Cardiac muscle cell (in vitro differentiated cells and primary cell): ENCODE data around the gene DKK3. TPM values are rescaled to one million over a fixed set of nuclear protein-coding genes. Genes with fewer than 3 reads are reported as not detected.

ENCODE experiments used
- DNase-seq, 2 donors: peaks; one replicate each; pipeline versions ENCODE4 v3.0.0 to v3.0.0-alpha.2; 2010 to 2017; ENCODE audit warnings: low read depth in 1 of 2, low spot score in 1 of 2
- H3K27ac ChIP-seq: fragments of 200-600 bp; sonication (generic); 2 replicates; pipeline ENCODE4 v1.5.1; 2016
- H3K27me3 ChIP-seq: fragments of 200-600 bp; sonication (generic); 2 replicates; pipeline ENCODE4 v1.6.0; 2016; ENCODE audit warnings: control low read depth
- H3K36me3 ChIP-seq: fragments of 200-600 bp; sonication (generic); 2 replicates; pipeline ENCODE4 v1.5.1; 2016; ENCODE audit warnings: control low read depth
- H3K4me1 ChIP-seq: fragments of 200-600 bp; sonication (generic); 2 replicates; pipeline ENCODE4 v1.8.1; 2017; ENCODE audit warnings: low read depth, mild to moderate bottlenecking, mixed run types
- H3K4me3 ChIP-seq: fragments of 200-600 bp; sonication (generic); 2 replicates; pipeline ENCODE4 v1.5.1; 2016; ENCODE audit warnings: mild to moderate bottlenecking
- H3K9me3 ChIP-seq: fragments of 200-600 bp; sonication (generic); 2 replicates; pipeline ENCODE4 v1.5.1; 2017; ENCODE audit warnings: low read depth, mild to moderate bottlenecking, control low read depth
- polyA plus RNA-seq: library from polyadenylated mRNA; unstranded; fragments of >200 nt; fragmentation: Nextera tagmentation; extraction: Ambion mirVana; gene quantifications from 2 replicates; pipeline ENCODE4 v1.2.1, GENCODE V29; 2016
- total RNA-seq: library from RNA; depleted of rRNA; stranded (reverse); fragments of >200 nt; gene quantifications from 2 replicates; pipeline ENCODE4 v1.2.3, GENCODE V29; 2016
- TF ChIP-seq, protein P1 (sequence below): IDR thresholded peaks from 2 replicates; pipeline ENCODE4 v1.5.1; 2012; ENCODE audit warnings: low read depth, mild to moderate bottlenecking, low read length

Gene DKK3
- total and polyA plus RNA-seq, 2 experiments from 2014 or later, result 180 to 238 TPM

DNA sequence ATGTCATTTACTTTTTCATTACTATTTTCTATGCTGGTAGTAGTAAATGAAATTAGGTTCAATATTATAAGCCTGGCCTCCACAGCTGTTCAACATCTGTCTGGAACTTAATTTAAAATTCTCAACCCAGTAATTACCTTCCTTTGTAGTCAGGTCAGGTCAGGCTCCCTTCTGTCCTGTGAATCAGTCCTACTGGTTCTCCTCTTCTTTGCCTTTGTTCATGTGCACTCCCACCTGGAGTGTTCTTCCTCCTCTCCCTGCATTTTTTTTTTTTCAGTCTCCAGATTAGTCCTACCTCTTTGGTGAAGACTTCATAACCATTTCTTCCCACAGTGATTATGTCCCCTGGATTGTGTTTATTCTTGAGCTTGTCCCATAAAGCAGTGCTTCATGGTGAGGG, 67.9 kb downstream of the DKK3 start:
- TF ChIP-seq, protein P1, sequence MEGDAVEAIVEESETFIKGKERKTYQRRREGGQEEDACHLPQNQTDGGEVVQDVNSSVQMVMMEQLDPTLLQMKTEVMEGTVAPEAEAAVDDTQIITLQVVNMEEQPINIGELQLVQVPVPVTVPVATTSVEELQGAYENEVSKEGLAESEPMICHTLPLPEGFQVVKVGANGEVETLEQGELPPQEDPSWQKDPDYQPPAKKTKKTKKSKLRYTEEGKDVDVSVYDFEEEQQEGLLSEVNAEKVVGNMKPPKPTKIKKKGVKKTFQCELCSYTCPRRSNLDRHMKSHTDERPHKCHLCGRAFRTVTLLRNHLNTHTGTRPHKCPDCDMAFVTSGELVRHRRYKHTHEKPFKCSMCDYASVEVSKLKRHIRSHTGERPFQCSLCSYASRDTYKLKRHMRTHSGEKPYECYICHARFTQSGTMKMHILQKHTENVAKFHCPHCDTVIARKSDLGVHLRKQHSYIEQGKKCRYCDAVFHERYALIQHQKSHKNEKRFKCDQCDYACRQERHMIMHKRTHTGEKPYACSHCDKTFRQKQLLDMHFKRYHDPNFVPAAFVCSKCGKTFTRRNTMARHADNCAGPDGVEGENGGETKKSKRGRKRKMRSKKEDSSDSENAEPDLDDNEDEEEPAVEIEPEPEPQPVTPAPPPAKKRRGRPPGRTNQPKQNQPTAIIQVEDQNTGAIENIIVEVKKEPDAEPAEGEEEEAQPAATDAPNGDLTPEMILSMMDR, result no peak
- DNase-seq, result no peak
- no peaks in the 10 kb centered on the region for H3K4me1 ChIP-seq
- peak overlapping the region; percentile 26 for H3K27ac ChIP-seq
- peaks cover 73% of the 10 kb centered on the region for H3K36me3 ChIP-seq
- H3K9me3 ChIP-seq, result no peaks in the 10 kb centered on the region
- H3K27me3 ChIP-seq, result no peaks in the 10 kb centered on the region
- H3K4me3 ChIP-seq, result no peak overlapping the region

DNA sequence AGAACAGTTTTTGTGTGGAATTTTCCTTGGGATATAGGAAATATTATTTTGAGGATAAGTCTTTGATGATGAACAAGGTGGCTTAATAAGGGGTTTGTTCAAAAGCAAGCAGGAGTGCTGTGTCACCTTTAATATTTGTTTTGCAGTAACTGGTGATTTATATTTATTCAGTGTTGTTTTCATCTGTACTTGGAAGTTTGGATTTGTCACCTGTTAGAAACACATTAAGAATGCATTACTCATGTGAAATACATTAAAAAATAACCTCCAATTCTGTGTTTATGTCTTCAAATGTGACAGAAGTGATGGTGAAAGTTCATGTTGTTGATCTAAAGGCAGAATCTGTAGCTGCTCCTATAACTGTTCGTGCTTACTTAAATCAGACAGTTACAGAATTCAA, 70.5 kb downstream of the DKK3 start:
- H3K9me3 ChIP-seq, result no peaks in the 10 kb centered on the region
- peaks cover 80% of the 10 kb centered on the region for H3K36me3 ChIP-seq
- TF ChIP-seq, protein P1, result no peak

DNA sequence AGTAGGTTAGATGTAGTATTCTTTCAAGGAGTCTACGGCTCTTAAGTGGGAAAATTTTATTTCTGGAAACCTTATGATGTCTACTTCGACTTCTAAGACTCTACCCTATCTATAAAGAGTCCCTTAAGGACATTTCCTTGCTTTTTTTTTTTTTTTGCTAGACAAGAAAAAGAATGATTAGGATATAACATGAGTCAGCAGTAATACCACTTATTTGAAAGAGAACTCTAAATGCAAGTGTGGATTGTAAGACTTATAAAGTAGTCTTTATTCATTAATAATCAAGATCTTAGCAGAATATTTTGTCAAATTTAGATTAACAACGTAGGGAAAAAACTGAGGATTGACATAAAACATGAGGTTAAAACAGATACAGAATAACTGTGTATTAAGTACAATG, 71.0 kb downstream of the DKK3 start:
- H3K9me3 ChIP-seq, result no peaks in the 10 kb centered on the region
- no peak overlapping the region for H3K4me3 ChIP-seq
- H3K36me3 ChIP-seq, result peaks cover 77% of the 10 kb centered on the region
- no peak overlapping the region for H3K27ac ChIP-seq
- H3K27me3 ChIP-seq, result no peaks in the 10 kb centered on the region
- TF ChIP-seq, protein P1, result no peak
- no peaks in the 10 kb centered on the region for H3K4me1 ChIP-seq
- DNase-seq, result peak in 1 of 2 donors; percentile 9

More for the DNA sequence above, 70.5 kb downstream of the DKK3 start:
- DNase-seq, result no peak
- H3K27ac ChIP-seq, result no peak overlapping the region
- no peak overlapping the region for H3K4me3 ChIP-seq
- H3K4me1 ChIP-seq, result no peaks in the 10 kb centered on the region
- H3K27me3 ChIP-seq, result no peaks in the 10 kb centered on the region

DNA sequence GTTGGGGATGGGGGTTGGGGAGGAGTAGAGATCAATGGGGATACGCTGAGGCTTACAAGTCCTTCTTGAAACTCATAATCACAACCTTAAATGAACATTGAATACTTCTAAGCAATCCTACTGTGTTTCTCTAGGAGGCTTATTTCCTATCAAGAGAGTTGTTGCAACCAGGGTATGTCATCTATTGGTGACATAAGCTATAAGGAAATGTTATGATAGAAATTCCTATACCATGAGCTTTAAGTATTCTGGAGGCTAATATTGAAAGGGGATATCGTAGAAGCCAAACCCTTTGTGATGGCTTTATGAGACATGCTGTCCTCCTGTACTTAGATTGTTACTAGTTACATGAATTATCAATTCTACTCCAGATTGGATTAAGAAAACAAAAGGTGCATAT, 72.9 kb downstream of the DKK3 start:
- H3K4me3 ChIP-seq, result no peak overlapping the region
- no peaks in the 10 kb centered on the region for H3K9me3 ChIP-seq
- H3K27me3 ChIP-seq, result no peaks in the 10 kb centered on the region
- TF ChIP-seq, protein P1, result no peak
- peaks cover 68% of the 10 kb centered on the region for H3K36me3 ChIP-seq
- H3K27ac ChIP-seq, result no peak overlapping the region
- H3K4me1 ChIP-seq, result no peaks in the 10 kb centered on the region
- no peak for DNase-seq

DNA sequence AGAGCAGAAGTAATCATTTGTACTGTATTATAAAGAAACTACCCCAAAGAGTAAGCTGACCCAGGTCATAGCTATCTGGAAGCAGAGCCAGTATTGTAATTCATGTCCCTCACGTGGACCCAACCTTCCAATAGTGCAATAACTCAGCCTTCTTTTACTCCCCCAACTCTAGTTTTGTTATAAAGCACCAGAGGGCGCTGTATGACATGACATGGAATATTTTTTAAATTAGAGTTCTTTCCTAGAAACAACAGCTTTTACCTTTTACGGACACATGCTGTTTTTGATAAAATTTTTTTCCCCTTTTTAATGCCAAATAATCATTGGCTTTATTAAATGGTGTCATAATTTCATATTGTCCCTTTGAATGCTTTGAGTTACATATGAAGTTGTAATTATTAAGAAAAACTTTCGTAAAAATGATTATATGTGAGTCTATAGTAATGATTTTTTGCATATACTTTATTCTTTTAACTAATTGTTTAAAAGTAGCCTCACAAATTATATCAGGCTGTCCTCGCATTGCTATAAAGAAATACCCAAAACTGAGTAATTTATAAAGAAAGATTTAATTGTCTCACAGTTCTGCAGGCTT, 76.9 kb downstream of the DKK3 start:
- H3K27me3 ChIP-seq, result no peaks in the 10 kb centered on the region
- peaks cover 56% of the 10 kb centered on the region for H3K36me3 ChIP-seq
- H3K4me3 ChIP-seq, result no peak overlapping the region
- no peaks in the 10 kb centered on the region for H3K9me3 ChIP-seq
- H3K4me1 ChIP-seq, result no peaks in the 10 kb centered on the region
- peak; percentile 66 to 82 for DNase-seq
- no peak overlapping the region for H3K27ac ChIP-seq
- TF ChIP-seq, protein P1, result peak; percentile 61
